ENCODE results near the gene DAB2IP. TPM values are rescaled to one million over a fixed set of nuclear protein-coding genes. Genes with fewer than 3 reads are reported as not detected.

DAB2IP gene
- total and polyA plus RNA-seq, 2 of the 4 experiments (the other 2 are of a cell fraction), result 5.6 to 17.2 TPM

DNA sequence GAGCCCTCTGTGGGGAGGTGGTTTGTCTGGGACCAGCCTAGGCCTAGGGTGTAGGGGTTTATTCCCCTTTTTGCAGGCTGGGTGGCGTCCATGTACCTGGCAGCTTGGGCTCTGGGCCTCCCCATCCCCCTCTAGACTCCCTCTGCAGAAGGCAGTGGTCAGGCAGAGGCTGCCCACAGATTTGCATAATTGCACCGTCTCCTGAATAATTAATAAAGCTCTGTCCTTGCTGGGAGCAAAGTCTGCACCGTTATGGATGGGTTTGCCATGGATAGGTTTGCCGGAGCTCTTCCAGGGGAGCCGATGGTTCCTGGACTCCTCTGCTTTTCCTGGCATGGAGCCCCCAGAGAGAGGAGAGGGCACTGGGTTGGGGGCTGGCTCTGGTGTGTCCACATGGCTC is 60.4 kb downstream of the DAB2IP start:
- dilution Hi-C loops (cut with HindIII; ENCODE audit: low sequenced_read_pairs, unreplicated experiment), result no loop called here
- ATAC-seq (ENCODE audit: low read depth), result no peak

More for the DNA sequence above, 60.4 kb downstream of the DAB2IP start:
- Histone ChIP-seq H4K5ac (ENCODE audit: low read depth, low read length) (no peak overlapping the region), H3K36me3 (ENCODE audit: control insufficient read depth, insufficient read depth, low read length) (peaks cover 4% of the 10 kb centered on the region; the same call in 1 of the 2 replicates), H2AK9ac (replicated peaks; ENCODE audit: low read depth, low read length, poor library complexity) (no peak overlapping the region), H3K9me1 (ENCODE audit: insufficient read depth, low read length) (peaks cover 16% of the 10 kb centered on the region), H2BK5ac (ENCODE audit: low read depth, low read length, poor library complexity, severe bottlenecking) (no peak overlapping the region), H3K9me3 (ENCODE audit: control insufficient read depth, insufficient read depth, low read length) (no peaks in the 10 kb centered on the region), H2BK120ac (ENCODE audit: low read depth, low read length) (no peak overlapping the region), H3K4ac (ENCODE audit: low read depth, low read length) (0 out of 2 replicates have a peak overlapping the region, but pooled peaks have one; percentile 10), H3K14ac (replicated peaks; ENCODE audit: low read depth, low read length) (no peak overlapping the region), H2AK5ac (ENCODE audit: low read depth, low read length) (no peak overlapping the region; the same call in 1 of the 2 replicates), H3K4me2 (ENCODE audit: low read depth, low read length) (no peak overlapping the region; the same call in 1 of the 2 replicates), H3K27me3 (ENCODE audit: control insufficient read depth, insufficient read depth, low read length) (no peaks in the 10 kb centered on the region), H2BK15ac (ENCODE audit: low read depth, low read length) (no peak overlapping the region), H2BK20ac (ENCODE audit: low read depth, low read length) (no peak overlapping the region), H3K79me1 (ENCODE audit: low read depth in 1 of 2, low read length in 2 of 2) (peaks cover 48 to 95% of the 10 kb centered on the region in 2 experiments), H2AFZ (replicated peaks; ENCODE audit: low read length, poor library complexity) (no peak overlapping the region), H3K9ac (ENCODE audit: low read depth, low read length) (no peak overlapping the region), H3K18ac (ENCODE audit: low read depth, low read length) (no peak overlapping the region), H3K56ac (ENCODE audit: extremely low read depth, insufficient read depth, low read length) (no peak overlapping the region), H4K8ac (ENCODE audit: low read depth in 2 of 2, low read length in 2 of 2) (no peak overlapping the region), H3K27ac (ENCODE audit: insufficient read depth, low read length) (no peak overlapping the region), H3K4me3 (ENCODE audit: insufficient read depth, low read depth, low read length) (no peak overlapping the region), H3K23ac (ENCODE audit: low read depth, low read length) (no peak overlapping the region), H4K91ac (ENCODE audit: insufficient read depth, low read depth, low read length) (no peak overlapping the region), H4K20me1 (ENCODE audit: insufficient read depth, low read length) (peaks cover 73% of the 10 kb centered on the region), H3K4me1 (ENCODE audit: control insufficient read depth, insufficient read depth, low read length) (peaks cover 35% of the 10 kb centered on the region)
- no CpG with 5 or more reads among the region's 5 CpGs for WGBS, 2 experiments (ENCODE audit: extremely low coverage in 2 of 2, insufficient read length in 1 of 2)
- in situ Hi-C loops (cut with MboI; ENCODE audit: low sequenced_read_pairs) (no loop called here), intact Hi-C loops (cut with micrococcal nuclease) (no loop called here)
- no peak for DNase-seq
- ChIA-PET CTCF (no interaction called here), POLR2A (ENCODE audit: unreplicated experiment) (no interaction called here)
- TF ChIP-seq MAFK (IDR thresholded peaks at IDR 0.05; ENCODE audit: low read depth, low read length) (no peak), SMC3 (IDR thresholded peaks at IDR 0.05; ENCODE audit: low read depth, low read length) (no peak), USF2 (IDR thresholded peaks at IDR 0.05; ENCODE audit: low read depth, low read length) (no peak), RAD21 (IDR thresholded peaks at IDR 0.05; ENCODE audit: low read length) (no peak), RFX5 (IDR thresholded peaks at IDR 0.05; ENCODE audit: low read depth, low read length) (no peak), BHLHE40 (IDR thresholded peaks at IDR 0.05; ENCODE audit: low read depth, low read length) (no peak), POLR2A (IDR thresholded peaks at IDR 0.05; ENCODE audit: low read depth, low read length) (no peak), MXI1 (IDR thresholded peaks at IDR 0.05; ENCODE audit: borderline replicate concordance, low read depth, low read length) (no peak), CHD1 (IDR thresholded peaks at IDR 0.05; ENCODE audit: low read depth, low read length) (no peak), RCOR1 (IDR thresholded peaks at IDR 0.05; ENCODE audit: insufficient replicate concordance, low read length) (no peak), FOS (IDR thresholded peaks at IDR 0.05; ENCODE audit: low read depth, low read length) (no peak), MAZ (IDR thresholded peaks at IDR 0.05; ENCODE audit: borderline replicate concordance, low read depth, low read length) (no peak), NFE2L2 (IDR thresholded peaks at IDR 0.05; ENCODE audit: low read depth, low read length) (no peak), CEBPB (IDR thresholded peaks at IDR 0.05; ENCODE audit: low read depth, low read length) (no peak), ELK1 (IDR thresholded peaks at IDR 0.05; ENCODE audit: borderline replicate concordance, low read depth, low read length) (no peak)
- BruUV-seq (replicated peaks), result no TSS peak
